Fibroblast of the aortic adventitia (primary cell): ENCODE measurements around the gene DNAJC13. TPM values are rescaled to one million over a fixed set of nuclear protein-coding genes. Genes with fewer than 3 reads are reported as not detected.
"Not testable (repeated sequence)": the region's sequence is repeated elsewhere in the genome, so short reads cannot be mapped to it uniquely, and the experiment has no call there.

Experiments
- DNase-seq: peaks from one replicate; pipeline ENCODE4 v3.0.0-alpha.2; 2010; ENCODE audit warnings: low read depth
- H3K4me3 ChIP-seq: 2 replicates; pipeline ENCODE4 v1.5.1; 2011; ENCODE audit warnings: low read depth, mild to moderate bottlenecking, control low read depth, low read length, moderate library complexity
- total RNA-seq: library from RNA; depleted of rRNA; stranded (reverse); fragments of >200 nt; gene quantifications from 2 replicates; pipeline ENCODE4 v1.2.3, GENCODE V29; 2012; ENCODE audit warnings: low replicate concordance
- TF ChIP-seq, protein P1 (sequence below): IDR thresholded peaks from 2 replicates; pipeline ENCODE4 v1.5.1; 2011; ENCODE audit warnings: mild to moderate bottlenecking, low read length, control low read depth, inconsistent platforms; ENCODE audit not compliant: insufficient read depth

Gene DNAJC13, protein sequence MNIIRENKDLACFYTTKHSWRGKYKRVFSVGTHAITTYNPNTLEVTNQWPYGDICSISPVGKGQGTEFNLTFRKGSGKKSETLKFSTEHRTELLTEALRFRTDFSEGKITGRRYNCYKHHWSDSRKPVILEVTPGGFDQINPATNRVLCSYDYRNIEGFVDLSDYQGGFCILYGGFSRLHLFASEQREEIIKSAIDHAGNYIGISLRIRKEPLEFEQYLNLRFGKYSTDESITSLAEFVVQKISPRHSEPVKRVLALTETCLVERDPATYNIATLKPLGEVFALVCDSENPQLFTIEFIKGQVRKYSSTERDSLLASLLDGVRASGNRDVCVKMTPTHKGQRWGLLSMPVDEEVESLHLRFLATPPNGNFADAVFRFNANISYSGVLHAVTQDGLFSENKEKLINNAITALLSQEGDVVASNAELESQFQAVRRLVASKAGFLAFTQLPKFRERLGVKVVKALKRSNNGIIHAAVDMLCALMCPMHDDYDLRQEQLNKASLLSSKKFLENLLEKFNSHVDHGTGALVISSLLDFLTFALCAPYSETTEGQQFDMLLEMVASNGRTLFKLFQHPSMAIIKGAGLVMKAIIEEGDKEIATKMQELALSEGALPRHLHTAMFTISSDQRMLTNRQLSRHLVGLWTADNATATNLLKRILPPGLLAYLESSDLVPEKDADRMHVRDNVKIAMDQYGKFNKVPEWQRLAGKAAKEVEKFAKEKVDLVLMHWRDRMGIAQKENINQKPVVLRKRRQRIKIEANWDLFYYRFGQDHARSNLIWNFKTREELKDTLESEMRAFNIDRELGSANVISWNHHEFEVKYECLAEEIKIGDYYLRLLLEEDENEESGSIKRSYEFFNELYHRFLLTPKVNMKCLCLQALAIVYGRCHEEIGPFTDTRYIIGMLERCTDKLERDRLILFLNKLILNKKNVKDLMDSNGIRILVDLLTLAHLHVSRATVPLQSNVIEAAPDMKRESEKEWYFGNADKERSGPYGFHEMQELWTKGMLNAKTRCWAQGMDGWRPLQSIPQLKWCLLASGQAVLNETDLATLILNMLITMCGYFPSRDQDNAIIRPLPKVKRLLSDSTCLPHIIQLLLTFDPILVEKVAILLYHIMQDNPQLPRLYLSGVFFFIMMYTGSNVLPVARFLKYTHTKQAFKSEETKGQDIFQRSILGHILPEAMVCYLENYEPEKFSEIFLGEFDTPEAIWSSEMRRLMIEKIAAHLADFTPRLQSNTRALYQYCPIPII (N-terminal part only)
- total RNA-seq, result 125 and 157 TPM in 2 replicates

DNA sequence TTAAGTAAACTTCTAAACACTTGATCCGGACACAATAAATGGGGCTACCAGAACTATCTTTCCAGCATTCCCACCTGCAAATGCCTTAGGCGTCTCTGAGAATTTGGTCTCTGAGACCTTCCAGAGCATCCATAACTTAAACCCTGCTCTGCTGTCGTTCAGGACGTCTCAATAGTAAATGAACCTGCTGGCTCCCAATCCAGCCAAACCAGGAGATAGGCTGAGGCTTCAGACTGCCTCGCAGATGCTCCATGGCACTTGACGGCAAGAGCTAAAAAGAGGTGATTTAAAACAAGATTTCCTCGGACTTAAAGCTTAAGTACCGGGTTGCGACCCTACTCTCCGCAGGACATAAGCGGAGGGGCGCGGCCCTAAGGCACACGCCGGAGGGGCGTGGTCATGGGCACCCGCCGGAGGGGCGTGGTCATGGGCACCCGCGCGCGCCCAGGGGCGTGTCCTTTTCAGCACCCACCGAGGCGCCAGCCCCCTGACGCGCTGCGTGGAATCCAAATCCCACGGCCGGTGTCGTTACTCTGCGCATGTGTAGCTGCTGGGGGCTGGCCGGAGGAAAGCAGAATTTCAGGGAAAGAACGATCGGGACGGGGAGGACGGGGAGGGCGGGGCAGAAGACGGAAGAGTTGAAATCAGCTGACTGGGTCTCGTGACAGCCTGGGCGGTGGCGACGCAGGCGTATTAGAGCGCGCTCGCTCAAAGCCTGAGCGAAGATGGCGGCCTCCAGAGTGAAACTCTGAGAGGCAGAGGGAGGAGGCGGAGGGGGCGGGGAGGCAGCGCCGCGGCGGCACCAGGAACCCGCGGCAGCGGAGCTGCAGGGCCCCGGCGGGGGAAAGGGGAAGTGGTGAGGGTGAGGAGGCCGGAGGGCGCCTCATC, at the start of gene DNAJC13:
DNAJC13 (plus strand) TSS at position 696 of the 888 bp plus-strand sequence. CDS start 17,049 bp downstream, outside the sequence.
- DNase-seq, result peak; percentile 95

DNA sequence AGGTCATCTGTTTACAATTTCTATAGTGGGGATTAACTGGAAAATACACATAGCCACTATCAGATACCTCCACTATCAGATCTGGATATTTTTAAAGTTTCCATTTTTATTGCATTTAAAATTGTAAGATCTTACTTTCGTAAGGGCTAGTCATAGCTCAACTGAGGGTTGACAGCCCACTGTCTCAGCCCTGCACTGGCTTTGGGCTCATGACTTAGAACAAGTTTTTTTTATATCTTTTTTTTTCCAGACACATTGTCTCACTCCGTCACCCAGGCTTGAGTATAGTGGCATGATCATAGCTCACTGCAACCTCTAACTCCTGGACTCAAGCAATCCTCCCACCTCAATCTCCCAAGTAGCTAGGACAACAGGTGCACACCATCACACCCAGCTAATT, 48.8 kb upstream of the DNAJC13 start:
- DNase-seq, result no peak
- H3K4me3 ChIP-seq, result no peak overlapping the region
- TF ChIP-seq, protein P1, sequence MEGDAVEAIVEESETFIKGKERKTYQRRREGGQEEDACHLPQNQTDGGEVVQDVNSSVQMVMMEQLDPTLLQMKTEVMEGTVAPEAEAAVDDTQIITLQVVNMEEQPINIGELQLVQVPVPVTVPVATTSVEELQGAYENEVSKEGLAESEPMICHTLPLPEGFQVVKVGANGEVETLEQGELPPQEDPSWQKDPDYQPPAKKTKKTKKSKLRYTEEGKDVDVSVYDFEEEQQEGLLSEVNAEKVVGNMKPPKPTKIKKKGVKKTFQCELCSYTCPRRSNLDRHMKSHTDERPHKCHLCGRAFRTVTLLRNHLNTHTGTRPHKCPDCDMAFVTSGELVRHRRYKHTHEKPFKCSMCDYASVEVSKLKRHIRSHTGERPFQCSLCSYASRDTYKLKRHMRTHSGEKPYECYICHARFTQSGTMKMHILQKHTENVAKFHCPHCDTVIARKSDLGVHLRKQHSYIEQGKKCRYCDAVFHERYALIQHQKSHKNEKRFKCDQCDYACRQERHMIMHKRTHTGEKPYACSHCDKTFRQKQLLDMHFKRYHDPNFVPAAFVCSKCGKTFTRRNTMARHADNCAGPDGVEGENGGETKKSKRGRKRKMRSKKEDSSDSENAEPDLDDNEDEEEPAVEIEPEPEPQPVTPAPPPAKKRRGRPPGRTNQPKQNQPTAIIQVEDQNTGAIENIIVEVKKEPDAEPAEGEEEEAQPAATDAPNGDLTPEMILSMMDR, result no peak

More for the DNA sequence above, at the start of gene DNAJC13:
- H3K4me3 ChIP-seq, result peak within 1 kb of the TSS; percentile 98
- TF ChIP-seq, protein P1, result no peak

DNA sequence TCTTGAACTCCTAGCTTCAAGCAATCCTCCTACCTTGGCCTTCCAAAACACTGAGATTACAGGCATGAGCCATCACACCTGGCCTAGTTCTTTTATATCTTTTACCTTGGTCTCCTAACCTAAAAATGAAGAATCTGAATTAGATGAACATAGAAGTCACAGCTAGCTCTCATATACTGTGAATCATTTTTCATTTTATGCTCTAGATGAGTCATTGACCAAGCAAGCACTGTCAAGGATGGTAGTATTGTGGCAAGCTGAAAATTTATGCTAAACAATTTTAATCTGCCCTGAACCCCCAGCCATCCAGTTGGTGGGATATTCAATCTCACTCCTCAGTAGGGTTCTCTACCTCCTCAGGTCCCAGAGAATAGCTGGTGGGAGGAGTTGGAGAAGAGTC, 48.3 kb upstream of the DNAJC13 start:
- H3K4me3 ChIP-seq, result no peak overlapping the region
- DNase-seq, result no peak
- TF ChIP-seq, protein P1, result no peak

DNA sequence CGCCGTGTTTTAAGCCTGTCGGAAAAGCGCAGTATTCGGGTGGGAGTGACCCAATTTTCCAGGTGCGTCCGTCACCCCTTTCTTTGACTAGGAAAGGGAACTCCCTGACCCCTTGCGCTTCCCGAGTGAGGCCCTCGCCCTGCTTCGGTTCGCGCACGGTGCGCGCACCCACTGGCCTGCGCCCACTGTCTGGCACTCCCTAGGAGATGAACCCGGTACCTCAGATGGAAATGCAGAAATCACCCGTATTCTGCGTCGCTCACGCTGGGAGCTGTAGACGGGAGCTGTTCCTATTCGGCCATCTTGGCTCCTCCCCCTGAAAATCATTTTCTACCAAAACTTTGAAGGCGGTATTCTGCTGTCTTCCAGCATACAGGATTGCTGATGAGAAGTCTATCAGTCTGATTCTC, 40.4 kb upstream of the DNAJC13 start:
- H3K4me3 ChIP-seq, DNase-seq: not testable (repeated sequence)

DNA sequence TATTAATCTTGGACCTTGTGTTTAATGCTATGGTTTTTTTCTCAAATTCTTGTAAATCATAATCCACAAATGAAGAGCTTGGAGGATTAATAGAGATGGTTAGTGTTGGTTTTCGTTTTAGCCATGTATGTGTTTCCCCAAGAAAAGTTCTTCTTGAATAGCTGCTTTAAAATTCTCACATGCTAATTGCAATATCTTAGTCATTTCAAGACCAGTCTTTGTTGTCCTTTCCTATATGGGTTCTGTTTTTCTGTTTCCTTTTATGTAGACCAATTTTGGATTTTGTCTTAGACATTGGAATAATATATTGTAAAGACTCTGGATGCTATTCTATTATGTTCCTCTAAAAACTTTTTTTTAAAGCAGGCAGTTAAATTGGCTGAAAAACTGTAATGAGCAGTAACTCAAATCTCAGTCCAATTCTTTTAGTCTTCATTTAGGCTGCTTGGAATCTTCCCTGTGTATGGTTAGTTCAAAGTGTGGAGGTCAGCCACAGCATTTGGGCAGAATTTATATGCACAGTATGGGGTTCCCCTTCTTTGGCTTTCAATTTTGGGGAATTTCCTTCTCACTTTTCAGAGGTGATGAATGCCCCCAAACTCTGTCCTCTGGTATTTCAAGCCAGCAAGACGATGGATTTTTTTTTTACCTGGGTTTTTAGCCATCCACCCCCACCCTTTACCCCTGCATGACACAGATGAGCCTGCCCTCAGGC, 39.1 kb upstream of the DNAJC13 start:
- no peak overlapping the region for H3K4me3 ChIP-seq
- TF ChIP-seq, protein P1, result no peak
- no peak for DNase-seq

DNA sequence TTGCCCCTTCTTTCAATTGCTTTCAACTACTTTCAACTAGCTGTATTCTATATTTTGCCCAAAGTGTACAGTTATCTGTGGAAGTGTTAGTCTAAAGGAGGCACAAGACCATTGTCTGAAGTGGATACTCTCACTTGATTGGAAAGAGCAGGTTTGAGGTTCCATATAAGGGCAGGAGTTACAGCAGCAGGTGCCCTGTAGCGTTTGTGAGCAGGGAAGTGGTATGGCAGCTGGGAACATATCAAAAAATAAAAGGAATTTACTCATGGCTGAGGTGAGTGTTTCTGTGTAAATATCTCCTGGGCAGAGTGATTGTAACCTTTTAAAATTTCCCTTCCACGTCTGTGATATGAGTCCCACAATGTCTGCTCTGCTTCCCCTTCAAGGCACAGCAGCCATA, 38.5 kb upstream of the DNAJC13 start:
- DNase-seq, result no peak
- TF ChIP-seq, protein P1, result no peak
- H3K4me3 ChIP-seq, result no peak overlapping the region
